Mononuclear cell (primary cell): Measurements from ENCODE around the gene SAA2. TPM values are rescaled to one million over a fixed set of nuclear protein-coding genes. Genes with fewer than 3 reads are reported as not detected.
"Not testable (repeated sequence)": the region's sequence is repeated elsewhere in the genome, so short reads cannot be mapped to it uniquely, and the experiment has no call there.

Experiments
- H3K27me3 ChIP-seq: 2 replicates; pipeline ENCODE4 v1.6.0; 2011; ENCODE audit warnings: low read length, control low read depth; ENCODE audit not compliant: insufficient read depth
- H3K4me1 ChIP-seq: 2 replicates; pipeline ENCODE4 v1.5.1; 2011; ENCODE audit warnings: mild to moderate bottlenecking, low read length, control low read depth; ENCODE audit not compliant: insufficient read depth
- H3K4me3 ChIP-seq: 2 replicates; pipeline ENCODE4 v1.5.1; 2011; ENCODE audit warnings: mild to moderate bottlenecking, low read length, moderate library complexity
- H3K9me3 ChIP-seq: 2 replicates; pipeline ENCODE4 v1.5.1; 2011; ENCODE audit warnings: low read depth, mild to moderate bottlenecking, control low read depth, low read length
- total RNA-seq: library from RNA; depleted of rRNA; stranded (reverse); fragments of >200 nt; gene quantifications from one replicate; pipeline ENCODE4 v1.2.3, GENCODE V29; 2012

SAA2 gene
- 0.63 TPM for total RNA-seq

DNA sequence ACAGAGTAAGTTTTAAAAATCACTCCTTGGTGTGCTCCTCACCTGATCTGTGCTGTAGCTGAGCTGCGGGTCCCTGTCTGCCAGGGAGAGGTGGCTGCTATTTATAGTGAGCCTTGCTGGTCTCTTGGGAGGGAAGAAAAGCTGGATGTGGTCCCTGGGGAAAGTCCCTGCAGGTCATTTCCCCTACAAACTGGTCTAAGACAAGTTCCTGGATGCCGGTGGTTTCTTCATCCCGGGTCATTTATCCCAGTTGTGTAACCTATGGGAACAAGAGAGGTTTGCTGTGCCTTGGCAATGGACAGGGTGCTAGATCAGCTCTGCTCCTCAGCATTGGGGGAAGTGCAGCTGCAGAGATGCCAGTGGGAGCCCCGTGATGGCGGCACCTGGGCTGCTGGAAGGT, at the start of gene SAA2:
SAA2 (minus strand) TSS at position 108 of the 400 bp plus-strand sequence. CDS start 657 bp downstream, outside the sequence.
- H3K27me3 ChIP-seq: no peaks in the 10 kb centered on the region
- no peaks in the 10 kb centered on the region for H3K9me3 ChIP-seq
- no peak within 1 kb of the TSS for H3K4me3 ChIP-seq
- no peaks in the 10 kb centered on the region for H3K4me1 ChIP-seq

- H3K4me1 ChIP-seq: no peaks in the 10 kb centered on the region
- H3K4me3 ChIP-seq: no peak overlapping the region
- H3K9me3 ChIP-seq: no peaks in the 10 kb centered on the region
- H3K27me3 ChIP-seq: no peaks in the 10 kb centered on the region
These were observed 46.8 kb upstream of the SAA2 start for GRCh38 chr11:18295316-18295715.

- H3K4me3 ChIP-seq: no peak overlapping the region
- H3K4me1 ChIP-seq: no peaks in the 10 kb centered on the region
- H3K27me3 ChIP-seq: no peaks in the 10 kb centered on the region
- H3K9me3 ChIP-seq: no peaks in the 10 kb centered on the region
These were observed 46.4 kb upstream of the SAA2 start for GRCh38 chr11:18294862-18295261.

- Histone ChIP-seq H3K4me1 (no peaks in the 10 kb centered on the region), H3K4me3 (no peak overlapping the region), H3K27me3 (no peaks in the 10 kb centered on the region), H3K9me3 (no peaks in the 10 kb centered on the region)
These were observed 40.4 kb upstream of the SAA2 start for GRCh38 chr11:18288911-18289310.

- no peaks in the 10 kb centered on the region for H3K9me3 ChIP-seq
- peaks cover 24% of the 10 kb centered on the region for H3K4me1 ChIP-seq
- no peak overlapping the region for H3K4me3 ChIP-seq
- no peaks in the 10 kb centered on the region for H3K27me3 ChIP-seq
These were observed 37.4 kb upstream of the SAA2 start for GRCh38 chr11:18285841-18286240.

GRCh38 chr11:18282626-18283025, 34.2 kb upstream of the SAA2 start:
- no peaks in the 10 kb centered on the region for H3K27me3 ChIP-seq
- no peaks in the 10 kb centered on the region for H3K9me3 ChIP-seq
- peaks cover 48% of the 10 kb centered on the region for H3K4me1 ChIP-seq
- no peak overlapping the region for H3K4me3 ChIP-seq

DNA sequence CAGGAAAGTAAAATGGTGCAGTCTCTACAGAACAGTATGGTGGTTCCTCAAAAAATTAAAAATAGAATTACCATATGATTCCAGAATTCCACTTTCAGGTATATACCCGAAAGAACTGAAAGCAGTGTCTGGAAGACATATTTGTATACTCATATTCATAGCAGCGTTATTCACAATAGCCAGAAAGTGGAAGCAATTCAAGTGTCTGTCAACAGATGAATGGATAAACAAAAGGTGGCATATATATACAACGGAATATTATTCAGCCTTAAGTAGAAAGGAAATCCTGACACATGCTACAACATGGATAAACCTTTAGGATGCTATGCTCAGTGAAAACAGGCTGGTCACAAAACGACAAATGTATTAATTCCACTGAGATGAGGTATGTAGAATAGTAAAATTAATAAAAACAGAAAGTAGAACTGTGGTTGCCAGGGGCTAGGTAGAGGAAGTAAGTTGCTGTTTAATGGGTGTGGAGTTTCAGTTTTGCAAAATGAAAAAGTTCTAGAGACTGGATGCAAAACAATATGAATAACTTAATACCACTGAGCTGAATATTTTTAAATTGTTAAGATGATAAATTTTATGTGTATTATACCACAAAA, 32.1 kb upstream of the SAA2 start:
- Histone ChIP-seq H3K4me1 (peaks cover 60% of the 10 kb centered on the region), H3K4me3 (no peak overlapping the region), H3K9me3 (no peaks in the 10 kb centered on the region), H3K27me3 (no peaks in the 10 kb centered on the region)

- Histone ChIP-seq H3K4me3 (no peak overlapping the region), H3K9me3 (no peaks in the 10 kb centered on the region), H3K27me3 (no peaks in the 10 kb centered on the region), H3K4me1 (peaks cover 55% of the 10 kb centered on the region)
These were observed 29.2 kb upstream of the SAA2 start for GRCh38 chr11:18277565-18278271.

- H3K4me3 ChIP-seq: no peak overlapping the region
These were observed 22.7 kb upstream of the SAA2 start for GRCh38 chr11:18271206-18271605.

DNA sequence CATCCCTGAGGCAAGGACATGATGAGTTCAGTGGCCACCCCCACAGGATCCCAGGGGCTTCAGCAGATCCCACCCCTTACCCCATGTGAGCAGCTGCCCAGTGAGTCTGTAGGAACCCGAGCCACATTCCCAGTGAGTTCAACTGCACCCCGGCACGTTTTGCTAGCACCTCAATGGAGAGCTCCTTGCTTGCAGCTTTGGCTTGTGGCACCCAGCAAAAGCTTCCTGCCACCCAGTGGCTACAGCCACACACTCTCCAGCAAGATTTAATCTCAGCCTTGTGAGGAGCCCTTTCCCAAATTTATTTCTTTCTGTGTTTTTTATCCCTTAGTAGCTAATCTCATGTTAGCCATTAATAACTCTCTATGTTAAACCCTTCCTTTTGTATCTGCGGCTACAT, 21.6 kb upstream of the SAA2 start:
- H3K9me3 ChIP-seq: no peaks in the 10 kb centered on the region
- no peaks in the 10 kb centered on the region for H3K27me3 ChIP-seq
- peaks cover 5% of the 10 kb centered on the region for H3K4me1 ChIP-seq
- H3K4me3 ChIP-seq: no peak overlapping the region

More at GRCh38 chr11:18271206-18271605, 22.7 kb upstream of the SAA2 start:
- no peaks in the 10 kb centered on the region for H3K4me1 ChIP-seq
- no peaks in the 10 kb centered on the region for H3K27me3 ChIP-seq
- no peaks in the 10 kb centered on the region for H3K9me3 ChIP-seq

DNA sequence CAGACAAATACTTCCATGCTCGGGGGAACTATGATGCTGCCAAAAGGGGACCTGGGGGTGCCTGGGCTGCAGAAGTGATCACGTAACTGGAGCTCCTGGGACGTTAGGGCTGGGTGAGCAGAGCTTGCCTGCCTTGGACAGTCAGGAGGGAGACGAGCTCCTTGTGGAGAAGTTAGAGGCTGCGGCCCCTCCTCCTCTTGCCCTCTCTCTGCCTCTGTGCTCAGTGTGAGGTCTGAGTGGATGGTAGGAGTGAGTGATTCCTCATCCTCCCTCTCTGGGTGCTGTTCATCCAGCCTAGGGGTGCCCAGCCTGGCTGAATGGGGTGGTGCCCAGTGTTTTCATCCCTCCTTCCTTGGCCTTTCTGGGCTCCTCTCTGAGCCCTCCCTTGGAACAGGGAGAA, 20.8 kb upstream of the SAA2 start:
- H3K27me3 ChIP-seq, H3K9me3 ChIP-seq, H3K4me1 ChIP-seq, H3K4me3 ChIP-seq: not testable (repeated sequence)

- H3K27me3 ChIP-seq, H3K4me3 ChIP-seq, H3K9me3 ChIP-seq, H3K4me1 ChIP-seq: not testable (repeated sequence)
These were observed 19.1 kb upstream of the SAA2 start for GRCh38 chr11:18267335-18268133.

GRCh38 chr11:18265949-18266348, 17.5 kb upstream of the SAA2 start, which contains the start of gene SAA1:
TSS of gene SAA1 (plus strand) at chr11:18266264. CDS start at chr11:18266888, 624 bp downstream.
- no peak within 1 kb of the TSS for H3K4me3 ChIP-seq
- no peaks in the 10 kb centered on the region for H3K27me3 ChIP-seq
- H3K4me1 ChIP-seq: peaks cover 6% of the 10 kb centered on the region
- H3K9me3 ChIP-seq: no peaks in the 10 kb centered on the region

- H3K4me3 ChIP-seq: no peak overlapping the region
- H3K9me3 ChIP-seq: no peaks in the 10 kb centered on the region
- peaks cover 6% of the 10 kb centered on the region for H3K4me1 ChIP-seq
- H3K27me3 ChIP-seq: no peaks in the 10 kb centered on the region
These were observed 16.4 kb upstream of the SAA2 start for GRCh38 chr11:18264677-18265555.
